ENCODE results near the gene ZEB2.
A peak's percentile ranks its signal among the peaks of the same experiment; 100 is the strongest.

Gene ZEB2

DNA sequence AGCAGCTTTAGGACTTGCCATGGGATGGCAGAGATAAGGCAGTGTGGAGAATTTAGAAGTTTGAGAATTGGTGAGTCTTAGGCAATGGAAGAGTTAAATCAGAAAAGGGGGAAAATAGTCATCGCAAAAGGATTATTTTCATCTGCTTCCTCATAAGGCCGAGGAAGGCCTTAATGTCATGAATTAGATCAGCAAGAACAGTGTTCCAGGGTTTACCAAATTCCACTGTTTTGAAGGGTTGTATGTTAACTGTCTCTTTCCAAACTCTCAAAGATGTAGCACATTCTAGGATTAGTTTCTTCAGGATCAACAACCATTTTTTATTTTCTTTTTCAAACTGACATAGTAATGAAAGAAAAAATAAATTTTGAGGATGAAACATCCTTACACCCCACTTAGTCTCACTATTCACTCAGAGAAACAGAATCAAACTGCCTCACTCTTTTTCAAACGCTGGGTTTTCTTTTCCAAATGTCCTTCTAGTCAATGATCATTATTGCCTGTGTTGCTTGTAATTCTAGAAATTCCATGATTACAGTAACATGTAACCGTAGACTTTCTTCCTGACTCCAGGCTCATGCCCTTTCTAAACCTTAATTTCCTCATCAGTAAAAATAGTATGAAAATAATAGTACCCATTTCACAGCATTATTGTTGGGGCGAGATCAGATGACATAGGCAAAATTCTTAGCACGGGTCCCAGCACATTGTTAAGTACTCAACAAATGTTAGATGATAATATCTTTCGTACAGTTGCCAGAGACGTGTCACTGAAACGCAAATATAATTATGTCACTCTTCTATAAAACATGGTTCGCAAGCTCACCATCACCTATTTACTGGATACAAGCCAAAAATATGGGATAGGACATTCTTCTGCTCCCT is 23.6 kb downstream of the ZEB2 start:
- no peaks in the 10 kb centered on the region for H3K9me2 ChIP-seq (ENCODE audit: low read depth, low read length)
- H3K4me3 ChIP-seq (ENCODE audit: low read depth, low read length, poor library complexity, severe bottlenecking), result peak overlapping the region; percentile 23
- peak overlapping the region; percentile 76 for H3K27ac ChIP-seq (ENCODE audit: low read depth, low read length, poor library complexity, severe bottlenecking)
- H3K9me3 ChIP-seq (ENCODE audit: low read length), result no peaks in the 10 kb centered on the region
- peaks cover 29% of the 10 kb centered on the region for H3K79me2 ChIP-seq (ENCODE audit: insufficient read depth, low read length)
- peaks cover 54% of the 10 kb centered on the region for H3K4me1 ChIP-seq (ENCODE audit: insufficient read depth, low read length, severe bottlenecking)
- no peaks in the 10 kb centered on the region for H4K20me1 ChIP-seq (ENCODE audit: insufficient read depth, low read length)
- H3K9ac ChIP-seq (ENCODE audit: low read length), result peak overlapping the region; percentile 44; the same call in 1 of the 2 replicates
- H3K4me2 ChIP-seq (ENCODE audit: low read length), result peak overlapping the region; percentile 61
- TF ChIP-seq, protein P1, sequence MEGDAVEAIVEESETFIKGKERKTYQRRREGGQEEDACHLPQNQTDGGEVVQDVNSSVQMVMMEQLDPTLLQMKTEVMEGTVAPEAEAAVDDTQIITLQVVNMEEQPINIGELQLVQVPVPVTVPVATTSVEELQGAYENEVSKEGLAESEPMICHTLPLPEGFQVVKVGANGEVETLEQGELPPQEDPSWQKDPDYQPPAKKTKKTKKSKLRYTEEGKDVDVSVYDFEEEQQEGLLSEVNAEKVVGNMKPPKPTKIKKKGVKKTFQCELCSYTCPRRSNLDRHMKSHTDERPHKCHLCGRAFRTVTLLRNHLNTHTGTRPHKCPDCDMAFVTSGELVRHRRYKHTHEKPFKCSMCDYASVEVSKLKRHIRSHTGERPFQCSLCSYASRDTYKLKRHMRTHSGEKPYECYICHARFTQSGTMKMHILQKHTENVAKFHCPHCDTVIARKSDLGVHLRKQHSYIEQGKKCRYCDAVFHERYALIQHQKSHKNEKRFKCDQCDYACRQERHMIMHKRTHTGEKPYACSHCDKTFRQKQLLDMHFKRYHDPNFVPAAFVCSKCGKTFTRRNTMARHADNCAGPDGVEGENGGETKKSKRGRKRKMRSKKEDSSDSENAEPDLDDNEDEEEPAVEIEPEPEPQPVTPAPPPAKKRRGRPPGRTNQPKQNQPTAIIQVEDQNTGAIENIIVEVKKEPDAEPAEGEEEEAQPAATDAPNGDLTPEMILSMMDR (IDR thresholded peaks at IDR 0.05; ENCODE audit: low read length), result no peak
- TF ChIP-seq EZH2 (IDR thresholded peaks at IDR 0.05; ENCODE audit: borderline replicate concordance, low read length), result no peak
- H3K27me3 ChIP-seq (ENCODE audit: insufficient read depth, low read length), result no peaks in the 10 kb centered on the region
- peaks cover 42% of the 10 kb centered on the region for H3K36me3 ChIP-seq (ENCODE audit: insufficient read depth, low read length)
- no peak overlapping the region for H2AFZ ChIP-seq (ENCODE audit: low read length)
- H3F3A ChIP-seq (ENCODE audit: insufficient read depth, low read length), result no peaks in the 10 kb centered on the region

GRCh38 chr2:144495227-144496091 is 24.5 kb downstream of the ZEB2 start:
- Histone ChIP-seq H3K27me3 (ENCODE audit: insufficient read depth, low read length) (no peaks in the 10 kb centered on the region), H3K27ac (ENCODE audit: low read depth, low read length, poor library complexity, severe bottlenecking) (peak overlapping the region; percentile 76), H3K4me3 (ENCODE audit: low read depth, low read length, poor library complexity, severe bottlenecking) (peak overlapping the region; percentile 23), H3K36me3 (ENCODE audit: insufficient read depth, low read length) (peaks cover 39% of the 10 kb centered on the region), H2AFZ (ENCODE audit: low read length) (no peak overlapping the region), H3K4me1 (ENCODE audit: insufficient read depth, low read length, severe bottlenecking) (peaks cover 63% of the 10 kb centered on the region), H4K20me1 (ENCODE audit: insufficient read depth, low read length) (no peaks in the 10 kb centered on the region), H3K9me2 (ENCODE audit: low read depth, low read length) (no peaks in the 10 kb centered on the region), H3K79me2 (ENCODE audit: insufficient read depth, low read length) (peaks cover 29% of the 10 kb centered on the region), H3K9me3 (ENCODE audit: low read length) (no peaks in the 10 kb centered on the region), H3K9ac (ENCODE audit: low read length) (peak overlapping the region; percentile 44; the same call in 1 of the 2 replicates), H3F3A (ENCODE audit: insufficient read depth, low read length) (no peaks in the 10 kb centered on the region), H3K4me2 (ENCODE audit: low read length) (peak overlapping the region; percentile 61)
- no peak for TF ChIP-seq EZH2 (IDR thresholded peaks at IDR 0.05; ENCODE audit: borderline replicate concordance, low read length)
- TF ChIP-seq, protein P1 (IDR thresholded peaks at IDR 0.05; ENCODE audit: low read length), result no peak

DNA sequence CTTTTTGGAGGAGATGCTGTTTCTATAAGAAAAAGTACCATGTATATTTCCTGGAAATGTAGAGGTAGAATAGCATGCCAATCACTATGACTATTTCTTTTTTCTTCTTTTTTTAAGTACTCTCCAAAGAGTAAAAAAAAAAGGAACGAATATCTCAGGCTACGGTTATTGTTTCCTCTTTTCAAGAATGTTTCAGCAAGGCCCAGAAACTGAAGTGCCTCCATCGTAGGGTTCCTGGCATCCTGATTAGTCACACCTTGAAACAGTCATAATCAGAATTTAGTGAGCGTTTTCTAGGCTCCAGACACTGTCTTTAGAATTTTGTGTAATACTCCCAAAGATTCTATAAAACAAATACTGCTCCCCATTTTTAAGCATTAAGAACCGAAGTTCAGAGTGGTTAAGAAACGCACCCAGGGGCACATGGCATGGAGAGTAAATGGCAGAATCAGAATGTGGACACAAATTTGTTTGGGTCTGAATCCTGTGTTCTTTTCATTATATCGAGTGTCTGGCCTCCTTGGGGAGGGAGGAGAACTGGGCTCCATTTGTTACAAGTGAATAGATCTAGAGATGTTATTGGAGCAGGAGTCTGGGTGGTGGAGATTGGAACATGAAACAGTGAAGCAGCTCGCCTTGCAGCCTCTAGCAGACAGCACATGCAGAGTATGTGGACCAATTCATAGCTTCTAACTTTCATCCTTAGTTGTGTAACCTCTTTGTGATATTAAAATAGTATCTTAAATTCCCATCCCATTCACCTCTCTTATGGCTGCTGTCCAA is 26.7 kb downstream of the ZEB2 start:
- peaks cover 24% of the 10 kb centered on the region for H3K36me3 ChIP-seq (ENCODE audit: insufficient read depth, low read length)
- H2AFZ ChIP-seq (ENCODE audit: low read length), result no peak overlapping the region
- no peaks in the 10 kb centered on the region for H3K27me3 ChIP-seq (ENCODE audit: insufficient read depth, low read length)
- peaks cover 83% of the 10 kb centered on the region for H3K4me1 ChIP-seq (ENCODE audit: insufficient read depth, low read length, severe bottlenecking)
- TF ChIP-seq EZH2 (IDR thresholded peaks at IDR 0.05; ENCODE audit: borderline replicate concordance, low read length), result no peak
- TF ChIP-seq, protein P1 (IDR thresholded peaks at IDR 0.05; ENCODE audit: low read length), result no peak
- H3K4me2 ChIP-seq (ENCODE audit: low read length), result no peak overlapping the region
- no peaks in the 10 kb centered on the region for H3K9me3 ChIP-seq (ENCODE audit: low read length)
- no peak overlapping the region for H3K4me3 ChIP-seq (ENCODE audit: low read depth, low read length, poor library complexity, severe bottlenecking)
- peaks cover 25% of the 10 kb centered on the region for H3K79me2 ChIP-seq (ENCODE audit: insufficient read depth, low read length)
- H3K9ac ChIP-seq (ENCODE audit: low read length), result no peak overlapping the region
- no peaks in the 10 kb centered on the region for H3F3A ChIP-seq (ENCODE audit: insufficient read depth, low read length)
- no peaks in the 10 kb centered on the region for H3K9me2 ChIP-seq (ENCODE audit: low read depth, low read length)
- no peaks in the 10 kb centered on the region for H4K20me1 ChIP-seq (ENCODE audit: insufficient read depth, low read length)
- H3K27ac ChIP-seq (ENCODE audit: low read depth, low read length, poor library complexity, severe bottlenecking), result no peak overlapping the region
